GM12865 (cell line): Measurements from ENCODE around the gene GDF3.
"Not testable (repeated sequence)": the region's sequence is repeated elsewhere in the genome, so short reads cannot be mapped to it uniquely, and the experiment has no call there.

Experiments used
- DNase-seq: peaks from one replicate; pipeline ENCODE4 v3.0.0; 2010; ENCODE audit warnings: low read depth
- H3K4me3 ChIP-seq: 2 replicates; pipeline ENCODE4 v1.5.1; 2011; ENCODE audit warnings: mild to moderate bottlenecking, low read depth, low read length, control low read depth
- CTCF ChIP-seq: IDR thresholded peaks from 2 replicates; pipeline ENCODE4 v1.5.1; 2011; ENCODE audit warnings: low read length, control low read depth, low read depth, inconsistent platforms; ENCODE audit not compliant: insufficient read depth; ENCODE audit errors: missing control alignments

The GDF3 gene

DNA sequence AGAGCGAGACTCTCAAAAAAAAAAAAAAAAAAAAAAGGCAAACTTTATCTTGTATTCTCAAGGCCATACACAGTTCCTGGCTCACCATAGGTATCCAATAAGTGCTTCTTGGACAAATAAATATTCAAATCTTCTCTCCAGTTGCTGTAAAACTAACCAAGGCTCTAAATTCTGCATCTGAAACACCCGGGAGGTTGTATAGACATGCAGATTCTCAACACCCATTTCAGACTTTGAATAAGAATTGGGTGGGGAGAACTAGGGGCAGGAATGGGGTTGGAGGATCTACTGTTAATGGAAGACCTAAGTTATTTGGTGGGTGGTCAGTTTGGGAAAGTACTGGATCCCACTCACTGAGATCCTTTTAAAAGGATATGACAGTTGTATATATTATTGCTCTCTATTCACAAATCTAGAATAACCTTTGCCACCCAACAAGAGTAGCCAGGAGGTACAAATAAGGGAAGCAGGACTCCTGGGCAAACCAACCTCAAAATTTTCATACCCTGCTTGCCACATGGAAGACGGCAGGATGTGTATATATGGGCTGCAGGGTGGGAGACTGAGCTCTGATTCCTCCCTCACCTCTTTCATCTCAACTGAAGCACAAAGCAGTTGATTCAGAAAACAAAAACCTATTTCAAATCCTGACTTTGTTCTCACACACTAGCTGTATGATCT is 879 bp downstream of the GDF3 start:
- DNase-seq = no peak
- no peak for TF ChIP-seq CTCF
- no peak overlapping the region for H3K4me3 ChIP-seq

DNA sequence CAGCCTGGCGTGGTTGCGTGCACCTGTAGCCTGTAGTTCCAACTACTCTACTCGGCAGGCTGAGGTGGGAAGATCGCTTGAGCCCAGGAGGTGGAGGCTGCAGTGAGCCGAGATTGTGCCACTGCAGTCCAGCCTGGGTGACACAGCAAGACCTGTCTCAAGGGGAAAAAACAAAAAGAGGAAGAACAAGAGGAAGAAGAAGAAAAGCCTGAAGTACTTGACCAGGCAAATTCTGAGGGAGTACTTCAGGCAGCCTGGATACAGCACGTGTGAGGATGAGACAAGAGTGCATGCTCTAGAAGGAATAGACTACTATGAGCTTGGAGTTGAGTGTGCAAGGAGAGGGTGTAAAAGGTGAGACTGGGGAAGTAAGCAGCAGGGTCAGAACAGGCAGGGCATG is 1.8 kb downstream of the GDF3 start:
- no peak for TF ChIP-seq CTCF
- no peak overlapping the region for H3K4me3 ChIP-seq
- no peak for DNase-seq

- DNase-seq = no peak
- no peak overlapping the region for H3K4me3 ChIP-seq
- TF ChIP-seq CTCF = no peak
Measured at GRCh38 chr12:7681535-7681934, 14.0 kb downstream of the GDF3 start.

DNA sequence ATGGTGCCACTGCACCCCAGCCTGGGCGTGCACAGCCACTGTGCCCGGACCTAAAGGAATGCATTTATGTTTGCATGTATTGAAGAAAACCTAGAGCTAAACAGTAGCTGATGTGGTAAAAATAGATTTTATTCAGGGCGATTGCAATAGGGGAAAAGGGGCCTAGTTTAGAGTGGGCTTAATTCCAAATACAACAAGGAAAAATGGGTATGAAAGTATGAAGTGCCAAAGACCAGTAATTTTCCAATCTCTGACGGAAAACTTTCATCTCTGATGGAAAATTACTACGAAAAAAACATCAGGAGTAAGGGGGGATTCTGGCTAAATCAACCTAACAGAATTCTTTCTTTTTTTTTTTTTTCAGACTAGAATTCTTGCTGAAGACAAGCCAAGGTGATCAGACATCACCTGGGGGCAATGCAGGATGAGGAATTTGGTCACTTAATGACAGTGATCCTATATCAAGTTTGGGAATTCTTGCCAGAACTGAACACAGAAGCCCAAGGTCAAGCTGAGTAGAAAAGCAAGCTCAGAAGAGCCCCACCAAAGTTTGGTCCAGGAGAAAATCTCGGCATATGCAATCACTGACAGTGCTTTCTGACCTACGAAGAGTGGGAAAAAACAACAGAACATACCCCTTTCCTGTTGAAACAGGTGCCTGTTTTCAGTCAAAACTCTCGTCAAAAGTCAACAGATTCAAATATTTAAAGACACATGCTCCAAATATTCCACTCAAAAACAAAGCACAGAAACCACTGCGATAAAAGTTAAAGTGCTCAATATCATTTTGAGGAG is 16.1 kb downstream of the GDF3 start:
- TF ChIP-seq CTCF = no peak
- DNase-seq = no peak
- H3K4me3 ChIP-seq = no peak overlapping the region

DNA sequence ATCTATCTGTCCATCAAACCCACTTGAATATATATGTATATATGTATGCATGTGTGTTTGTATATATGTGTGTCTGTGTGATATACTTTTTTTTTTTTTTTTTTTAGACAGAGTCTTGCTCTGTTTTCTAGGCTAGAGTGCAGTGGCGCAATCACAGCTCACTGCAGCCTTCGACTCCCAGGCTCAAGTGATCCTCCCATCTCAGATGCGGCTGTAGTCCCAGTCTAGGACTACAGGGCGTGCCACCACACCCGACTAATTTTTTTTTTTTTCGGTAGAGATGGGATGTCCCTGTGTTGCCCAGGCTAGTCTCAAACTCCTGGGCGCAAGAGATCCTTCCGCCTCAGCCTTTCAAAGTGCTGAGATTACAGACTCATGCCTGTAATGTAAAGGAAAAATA is 16.8 kb downstream of the GDF3 start:
- no peak for TF ChIP-seq CTCF
- no peak overlapping the region for H3K4me3 ChIP-seq
- DNase-seq = no peak

DNA sequence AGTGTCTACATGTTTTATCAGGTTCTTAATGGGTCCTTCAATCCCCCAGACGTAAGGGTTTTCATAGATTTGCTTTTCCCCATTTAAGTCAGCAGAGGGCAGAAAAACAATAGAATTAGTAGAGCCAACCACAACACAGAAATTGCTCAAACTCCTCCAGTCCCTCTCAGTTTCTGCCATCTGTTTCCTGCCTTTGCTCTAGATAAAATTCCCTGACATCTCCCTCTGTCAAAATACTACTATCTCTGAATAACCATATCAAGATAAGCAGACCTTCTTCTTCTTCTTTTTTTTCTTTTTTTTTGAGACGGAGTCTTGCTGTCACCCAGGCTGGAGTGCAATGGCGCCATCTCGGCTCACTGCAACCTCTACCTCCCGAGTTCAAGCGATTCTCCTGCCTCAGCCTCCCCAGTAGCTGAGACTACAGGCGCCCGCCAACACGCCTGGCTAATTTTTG is 18.1 kb downstream of the GDF3 start:
- peak; percentile 56 for DNase-seq
- peak; percentile 20 for TF ChIP-seq CTCF
- not testable (repeated sequence) for H3K4me3 ChIP-seq

DNA sequence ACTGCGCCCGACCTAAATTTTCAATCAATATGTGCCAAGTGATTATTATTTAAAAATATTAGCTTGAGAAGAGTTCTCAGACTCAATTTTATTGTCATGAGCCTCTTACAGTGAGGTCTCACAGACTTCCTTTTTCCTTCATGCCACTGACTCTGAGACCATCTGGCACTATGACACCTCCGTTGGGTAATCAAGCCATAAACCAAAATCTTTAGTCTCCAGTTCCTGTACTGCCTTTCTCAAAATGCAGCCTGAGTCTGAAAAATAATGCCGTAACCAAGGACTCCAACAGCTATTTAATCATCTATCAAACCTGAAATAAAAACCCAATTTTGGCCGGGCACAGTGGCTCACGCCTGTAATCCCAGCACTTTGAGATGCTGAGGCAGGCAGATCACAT is 20.1 kb downstream of the GDF3 start:
- H3K4me3 ChIP-seq, DNase-seq: not testable (repeated sequence)
